Urinary bladder (tissue), 4 donors: ENCODE measurements around the gene JARID2. TPM values are rescaled to one million over a fixed set of nuclear protein-coding genes. Genes with fewer than 3 reads are reported as not detected.

ENCODE experiments used
- DNase-seq: peaks from one replicate; pipeline ENCODE4 v3.0.0-alpha.2; 2015; ENCODE audit errors: extremely low spot score
- H3K27ac ChIP-seq: one replicate; pipeline ENCODE4 v1.5.1; 2013; ENCODE audit warnings: low read depth, mild to moderate bottlenecking, moderate library complexity
- H3K36me3 ChIP-seq: one replicate; pipeline ENCODE4 v1.6.1; 2013; ENCODE audit warnings: mild to moderate bottlenecking, moderate library complexity; ENCODE audit not compliant: insufficient read depth
- H3K4me1 ChIP-seq: one replicate; pipeline ENCODE4 v1.6.1; 2013; ENCODE audit warnings: mild to moderate bottlenecking, moderate library complexity; ENCODE audit not compliant: insufficient read depth
- H3K4me3 ChIP-seq: one replicate; pipeline ENCODE4 v1.5.1; 2013; ENCODE audit warnings: low read depth, low read length
- WGBS: extraction: QIAGEN DNeasy Blood & Tissue Kit; methylation state at CpG from one replicate; pipeline ENCODE4 v1.1.7; 2013; 5-methylcytosine and 5-hydroxymethylcytosine counted together
- polyA plus RNA-seq: library from polyadenylated mRNA; stranded (reverse); fragments of 200-250 nt; gene quantifications from one replicate; pipeline ENCODE4 v1.2.3, GENCODE V29; 2013
- total RNA-seq: library from RNA; depleted of rRNA; stranded (reverse); fragments of >200 nt; gene quantifications from one replicate; pipeline ENCODE4 v1.2.3, GENCODE V29; 2014
- donor health status: healthy with polysubstance abuse.
- donor health status: healthy.

The JARID2 gene
- total and polyA plus RNA-seq, 2 donors, result 5.5 to 11.9 TPM

GRCh38 chr6:15513801-15514711 is 268.2 kb downstream of the JARID2 start:
- Histone ChIP-seq H3K36me3 (peaks cover 6% of the 10 kb centered on the region), H3K27ac (no peak overlapping the region), H3K4me3 (no peak overlapping the region), H3K4me1 (no peaks in the 10 kb centered on the region)
- no peak for DNase-seq
- WGBS, result 87% methylated on average over 21 of the region's 21 CpGs

GRCh38 chr6:15515226-15515625 is 269.4 kb downstream of the JARID2 start:
- H3K4me3 ChIP-seq, result no peak overlapping the region
- no peak for DNase-seq
- WGBS, result 97% methylated on average over 6 of the region's 6 CpGs
- no peak overlapping the region for H3K27ac ChIP-seq
- H3K4me1 ChIP-seq, result no peaks in the 10 kb centered on the region
- peaks cover 6% of the 10 kb centered on the region for H3K36me3 ChIP-seq

GRCh38 chr6:15515660-15516375 is 269.9 kb downstream of the JARID2 start:
- H3K4me1 ChIP-seq, result no peaks in the 10 kb centered on the region
- WGBS, result 89% methylated on average over 18 of the region's 18 CpGs
- no peak for DNase-seq
- peaks cover 6% of the 10 kb centered on the region for H3K36me3 ChIP-seq
- no peak overlapping the region for H3K27ac ChIP-seq
- H3K4me3 ChIP-seq, result no peak overlapping the region

- Histone ChIP-seq H3K4me3 (no peak overlapping the region), H3K36me3 (peaks cover 6% of the 10 kb centered on the region), H3K27ac (no peak overlapping the region), H3K4me1 (no peaks in the 10 kb centered on the region)
- WGBS, result 98% methylated on average over 13 of the region's 13 CpGs
- DNase-seq, result no peak
Measured at GRCh38 chr6:15516378-15516777, 270.5 kb downstream of the JARID2 start.

- Histone ChIP-seq H3K4me3 (no peak overlapping the region), H3K4me1 (no peaks in the 10 kb centered on the region), H3K36me3 (peaks cover 4% of the 10 kb centered on the region), H3K27ac (no peak overlapping the region)
- DNase-seq, result no peak
- WGBS, result 96% methylated on average over 29 of the region's 29 CpGs
Measured at GRCh38 chr6:15516923-15517560, 271.2 kb downstream of the JARID2 start.

- no peaks in the 10 kb centered on the region for H3K4me1 ChIP-seq
- no peak overlapping the region for H3K27ac ChIP-seq
- H3K36me3 ChIP-seq, result peaks cover 4% of the 10 kb centered on the region
- no peak for DNase-seq
- no peak overlapping the region for H3K4me3 ChIP-seq
- 94% methylated on average over 11 of the region's 11 CpGs for WGBS
Measured at GRCh38 chr6:15517600-15517999, 271.7 kb downstream of the JARID2 start.

GRCh38 chr6:15518057-15518456 is 272.2 kb downstream of the JARID2 start:
- Histone ChIP-seq H3K36me3 (no peaks in the 10 kb centered on the region), H3K4me3 (no peak overlapping the region), H3K27ac (no peak overlapping the region), H3K4me1 (no peaks in the 10 kb centered on the region)
- no peak for DNase-seq
- WGBS, result 98% methylated on average over 9 of the region's 9 CpGs

- H3K27ac ChIP-seq, result no peak overlapping the region
- DNase-seq, result no peak
- no peaks in the 10 kb centered on the region for H3K4me1 ChIP-seq
- no peaks in the 10 kb centered on the region for H3K36me3 ChIP-seq
- H3K4me3 ChIP-seq, result no peak overlapping the region
- whole genome bisulfite sequencing, result 96% methylated on average over 10 of the region's 10 CpGs
Measured at GRCh38 chr6:15518878-15519277, 273.0 kb downstream of the JARID2 start.

GRCh38 chr6:15519681-15520080 is 273.8 kb downstream of the JARID2 start:
- DNase-seq, result no peak
- H3K36me3 ChIP-seq, result no peaks in the 10 kb centered on the region
- WGBS, result 87% methylated on average over 6 of the region's 6 CpGs
- H3K4me1 ChIP-seq, result no peaks in the 10 kb centered on the region
- no peak overlapping the region for H3K27ac ChIP-seq
- no peak overlapping the region for H3K4me3 ChIP-seq

GRCh38 chr6:15520626-15521203 is 274.8 kb downstream of the JARID2 start:
- no peak overlapping the region for H3K27ac ChIP-seq
- no peaks in the 10 kb centered on the region for H3K4me1 ChIP-seq
- H3K4me3 ChIP-seq, result no peak overlapping the region
- H3K36me3 ChIP-seq, result no peaks in the 10 kb centered on the region
- WGBS, result 95% methylated on average over 20 of the region's 20 CpGs
- no peak for DNase-seq

- H3K4me3 ChIP-seq, result no peak overlapping the region
- no peak for DNase-seq
- no peaks in the 10 kb centered on the region for H3K36me3 ChIP-seq
- 64% methylated on average over 6 of the region's 6 CpGs for WGBS
- H3K27ac ChIP-seq, result no peak overlapping the region
- no peaks in the 10 kb centered on the region for H3K4me1 ChIP-seq
Measured at GRCh38 chr6:15521582-15521981, 275.7 kb downstream of the JARID2 start.

- Histone ChIP-seq H3K36me3 (no peaks in the 10 kb centered on the region), H3K27ac (no peak overlapping the region)
Measured at GRCh38 chr6:15522026-15522425, 276.2 kb downstream of the JARID2 start.

GRCh38 chr6:15522427-15522826 is 276.6 kb downstream of the JARID2 start:
- no peaks in the 10 kb centered on the region for H3K36me3 ChIP-seq
- no peak overlapping the region for H3K4me3 ChIP-seq
- WGBS, result 83% methylated on average over 6 of the region's 6 CpGs
- DNase-seq, result no peak
- H3K4me1 ChIP-seq, result no peaks in the 10 kb centered on the region
- no peak overlapping the region for H3K27ac ChIP-seq

More at GRCh38 chr6:15522026-15522425, 276.2 kb downstream of the JARID2 start:
- Histone ChIP-seq H3K4me1 (no peaks in the 10 kb centered on the region), H3K4me3 (no peak overlapping the region)
- no peak for DNase-seq
- WGBS, result 87% methylated on average over 9 of the region's 9 CpGs
